B cell (primary cell): ENCODE data around the gene SYNE4. TPM values are rescaled to one million over a fixed set of nuclear protein-coding genes. Genes with fewer than 3 reads are reported as not detected.

ENCODE experiments used
- ATAC-seq: fragments of 200-7000 bp; cut with Tn5 transposase; one replicate; pipeline ENCODE4 v1.10.0; 2021; ENCODE audit warnings: low read depth, mild to moderate bottlenecking, moderate number of reproducible peaks, moderate library complexity
- CTCF ChIA-PET: fragments of 350-600 bp; sonication (Branson Sonifier 250); formaldehyde crosslinking; loops from one replicate; lab custom pipeline; 2021; ENCODE audit warnings: antibody characterized with exemption, inconsistent platforms; lab: Charles Lee
- POLR2A ChIA-PET: fragments of 350-600 bp; sonication (Branson Sonifier 250); formaldehyde crosslinking; loops from one replicate; lab custom pipeline; 2021; ENCODE audit warnings: antibody characterized with exemption; lab: Charles Lee
- DNase-seq: peaks from one replicate; pipeline ENCODE4 v3.0.0; 2013
- H2AFZ ChIP-seq: 2 replicates; pipeline ENCODE4 v1.6.1; 2012; ENCODE audit warnings: mild to moderate bottlenecking, low read depth, low read length; ENCODE audit not compliant: insufficient read depth, poor library complexity, severe bottlenecking
- H3K27ac ChIP-seq, 2 donors: 1 replicate in 1 of 2; 2 replicates in 1 of 2; pipeline ENCODE4 v1.5.1; 2012 to 2013; ENCODE audit warnings: low read length in 2 of 2, mild to moderate bottlenecking in 2 of 2, moderate library complexity in 1 of 2
- H3K27me3 ChIP-seq, 4 experiments: fragments of 200-600 bp in 1 of 4; sonication (generic) in 1 of 4; replicated peaks in 1 of 4; 1 replicate in 2 of 4; 2 replicates in 2 of 4; pipeline versions ENCODE4 v1.6.1 to v1.7.0; 2013 to 2016; ENCODE audit warnings: low read length in 3 of 4, mild to moderate bottlenecking in 2 of 4, mixed read lengths in 1 of 4, moderate library complexity in 1 of 4; ENCODE audit not compliant: insufficient read depth in 4 of 4, control insufficient read depth in 3 of 4; ENCODE audit errors: control extremely low read depth in 1 of 4
- H3K36me3 ChIP-seq, 2 experiments: replicated peaks in 1 of 2; 1 replicate in 1 of 2; 2 replicates in 1 of 2; pipeline versions ENCODE4 v1.6.1 to v1.7.1; 2013; ENCODE audit warnings: low read length in 1 of 2; ENCODE audit not compliant: insufficient read depth in 2 of 2, control insufficient read depth in 1 of 2; ENCODE audit errors: control extremely low read depth in 1 of 2, extremely low read depth in 1 of 2
- H3K4me1 ChIP-seq, 2 donors: fragments of 200-600 bp in 1 of 2; sonication (generic) in 1 of 2; 1 replicate in 1 of 2; 2 replicates in 1 of 2; pipeline versions ENCODE4 v1.5.1 to v1.6.1; 2013 to 2017; ENCODE audit warnings: low read length in 2 of 2; ENCODE audit not compliant: control insufficient read depth in 2 of 2, insufficient read depth in 2 of 2
- H3K4me2 ChIP-seq: replicated peaks from 2 replicates; pipeline ENCODE3; 2012; ENCODE audit warnings: mild to moderate bottlenecking, low read depth, low read length; ENCODE audit not compliant: poor library complexity, severe bottlenecking
- H3K4me3 ChIP-seq, 5 experiments: fragments of 200-600 bp in 1 of 5; sonication (generic) in 1 of 5; 1 replicate in 3 of 5; 2 replicates in 2 of 5; pipeline versions ENCODE4 v1.5.1 to v1.7.0; 2011 to 2016; ENCODE audit warnings: low read length in 4 of 5, mild to moderate bottlenecking in 4 of 5, low read depth in 2 of 5, control low read depth in 1 of 5, moderate library complexity in 1 of 5; ENCODE audit not compliant: insufficient read depth in 1 of 5; ENCODE audit errors: control extremely low read depth in 1 of 5, extremely low read depth in 1 of 5
- H3K79me2 ChIP-seq: fragments of 200-600 bp; sonication (generic); one replicate; pipeline ENCODE4 v1.6.0; 2016; ENCODE audit warnings: low read length; ENCODE audit not compliant: control insufficient read depth, insufficient read depth
- H3K9ac ChIP-seq: fragments of 200-600 bp; sonication (generic); 2 replicates; pipeline ENCODE4 v1.6.1; 2017; ENCODE audit warnings: mild to moderate bottlenecking, low read length, moderate library complexity
- H3K9me3 ChIP-seq, 3 donors: one replicate each; pipeline versions ENCODE4 v1.6.1 to v1.7.1; 2013; ENCODE audit warnings: low read length in 2 of 3; ENCODE audit not compliant: control insufficient read depth in 2 of 3, insufficient read depth in 1 of 3; ENCODE audit errors: control extremely low read depth in 1 of 3
- H4K20me1 ChIP-seq: 2 replicates; pipeline ENCODE4 v1.6.0; 2012; ENCODE audit warnings: mild to moderate bottlenecking, low read length; ENCODE audit not compliant: insufficient read depth, control insufficient read depth, poor library complexity, severe bottlenecking
- H3K27ac Mint-ChIP-seq: one replicate; pipeline ENCODE4 v1.8.0; 2021; ENCODE audit warnings: mixed read lengths
- H3K27me3 Mint-ChIP-seq: one replicate; pipeline ENCODE4 v1.8.0; 2021; ENCODE audit warnings: mixed read lengths
- H3K4me1 Mint-ChIP-seq: one replicate; pipeline ENCODE4 v1.8.0; 2021; ENCODE audit warnings: mixed read lengths
- H3K4me3 Mint-ChIP-seq: one replicate; pipeline ENCODE4 v1.8.0; 2021; ENCODE audit warnings: mixed read lengths
- H3K9me3 Mint-ChIP-seq: one replicate; pipeline ENCODE4 v1.8.0; 2022; ENCODE audit warnings: mixed read lengths; ENCODE audit not compliant: insufficient read depth
- CTCF ChIP-seq: fragments of 200-600 bp; IDR thresholded peaks from one replicate; pipeline ENCODE4 v1.8.0; 2022; ENCODE audit warnings: antibody characterized with exemption, mild to moderate bottlenecking
- EZH2 ChIP-seq: IDR thresholded peaks from 2 replicates; pipeline ENCODE4 v1.6.1; 2012; ENCODE audit warnings: borderline replicate concordance, low read depth, mild to moderate bottlenecking, moderate library complexity, low read length; ENCODE audit not compliant: insufficient read depth, poor library complexity, severe bottlenecking
- WGBS: methylation state at CpG from one replicate; pipeline ENCODE4 v1.1.5; 2013; ENCODE audit warnings: missing lambda C conversion rate; ENCODE audit not compliant: insufficient coverage; 5-methylcytosine and 5-hydroxymethylcytosine counted together
- intact Hi-C: fragments of 100-400 bp; cut with micrococcal nuclease; formaldehyde crosslinking; loops from one replicate; pipeline ENCODE4 v1.10.0; 2022
- polyA plus RNA-seq: library from polyadenylated mRNA; depleted of rRNA; stranded (reverse); fragments of >200 nt; gene quantifications from 2 replicates; pipeline ENCODE4 v1.2.3, GENCODE V29; 2012
- total RNA-seq, 2 donors: library from RNA; stranded (reverse); fragments of 120-200 nt in 1 of 2; gene quantifications; 1 replicate in 1 of 2; 2 replicates in 1 of 2; pipeline versions ENCODE4 v1.2.3 to v1.2.4, GENCODE V29; 2013 to 2022

Gene SYNE4
- total and polyA plus RNA-seq, 2 donors (not counting 1 experiment from before 2014, with no cell fraction given), result 2.3 to 2.4 TPM

- Histone ChIP-seq H2AFZ (peak overlapping the region; percentile 94), H3K27me3 (peaks cover 0 to 18% (median 3%) of the 10 kb centered on the region in 4 experiments), H3K79me2 (no peaks in the 10 kb centered on the region), H3K4me2 (peak overlapping the region; percentile 87), H3K9me3 (peaks cover 0 to 13% (median 0%) of the 10 kb centered on the region in 3 donors), H3K9ac (peak overlapping the region; percentile 67), H4K20me1 (no peaks in the 10 kb centered on the region), H3K36me3 (no peaks in the 10 kb centered on the region), H3K4me3 (peak overlapping the region in 4 of 5 experiments; percentile 44 to 73 (median 55)), H3K4me1 (peaks cover 6 to 12% of the 10 kb centered on the region in 2 donors), H3K27ac (no peak overlapping the region)
- ChIA-PET POLR2A (interaction anchor here (0.7 kb wide), 1 partner anchor 445 kb away, joined by 4 read pairs; no protein-coding TSS in a partner anchor), CTCF (no interaction called here)
- Mint-ChIP-seq H3K4me3 (peak overlapping the region; percentile 95), H3K9me3 (no peaks in the 10 kb centered on the region), H3K4me1 (peaks cover 5% of the 10 kb centered on the region), H3K27me3 (peaks cover 26% of the 10 kb centered on the region), H3K27ac (no peak overlapping the region)
- intact Hi-C loops, result no loop called here
- ATAC-seq, result no peak
- no peak for TF ChIP-seq EZH2
- no peak for TF ChIP-seq CTCF
- 54% methylated on average over 2 of the region's 8 CpGs for WGBS
- no peak for DNase-seq
Observed at GRCh38 chr19:35987571-35987896, 21.1 kb downstream of the SYNE4 start.

DNA sequence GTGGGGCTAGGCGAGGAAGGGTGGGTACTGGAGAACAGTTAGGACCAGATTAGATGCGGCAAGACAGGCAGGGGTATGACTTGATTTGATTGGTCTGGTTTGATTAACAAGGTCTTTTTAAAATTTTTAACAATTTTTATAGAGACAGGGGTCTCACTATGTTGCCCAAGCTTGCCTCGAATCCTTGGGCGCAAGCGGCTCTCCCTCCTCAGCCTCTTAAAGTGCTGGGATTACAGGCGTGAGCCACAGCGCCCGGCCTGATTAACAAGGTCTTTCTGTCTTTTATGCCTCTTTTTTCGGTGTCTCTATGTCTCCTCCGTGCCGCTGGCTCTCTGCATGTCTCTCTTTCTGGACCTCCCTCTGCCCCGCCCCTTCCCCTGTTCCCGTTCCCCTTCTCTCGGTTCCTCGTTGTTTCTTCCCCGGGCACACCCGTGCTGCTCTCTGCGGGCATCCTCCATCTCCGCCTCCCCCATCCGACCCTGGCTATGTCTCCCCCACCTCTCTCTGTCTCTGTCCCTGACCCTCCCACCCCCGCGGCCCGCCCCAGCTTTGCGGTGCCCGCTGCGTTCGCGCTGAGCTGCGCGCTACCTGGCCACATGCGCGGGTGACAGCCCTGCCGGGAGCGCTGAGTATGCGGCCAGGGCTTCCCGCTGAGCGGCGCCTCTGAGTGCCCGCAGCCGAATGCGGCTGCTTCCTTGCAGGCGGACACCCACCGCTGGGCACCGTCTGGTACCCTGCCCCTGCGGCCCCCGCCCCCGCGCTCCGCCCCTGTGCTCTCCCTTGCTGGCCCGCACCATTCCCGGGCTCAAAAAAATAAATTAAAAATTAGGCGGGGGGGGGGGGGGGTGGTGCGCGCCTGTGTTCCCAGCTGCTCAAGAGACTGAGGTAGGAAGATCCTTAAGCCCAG, 21.7 kb downstream of the SYNE4 start:
- no peak overlapping the region for H3K27ac ChIP-seq
- peak overlapping the region; percentile 37 for H3K27ac Mint-ChIP-seq
- H3K79me2 ChIP-seq, result no peaks in the 10 kb centered on the region
- peak overlapping the region; percentile 94 for H2AFZ ChIP-seq
- ChIA-PET POLR2A (interaction anchor here (0.7 kb wide), 1 partner anchor 445 kb away, joined by 4 read pairs; no protein-coding TSS in a partner anchor), CTCF (no interaction called here)
- peaks cover 0 to 13% (median 0%) of the 10 kb centered on the region in 3 donors for H3K9me3 ChIP-seq
- 9% methylated on average over 43 of the region's 54 CpGs for WGBS
- H3K27me3 ChIP-seq, result peaks cover 0 to 18% (median 3%) of the 10 kb centered on the region in 4 experiments
- H3K4me3 Mint-ChIP-seq, result peak overlapping the region; percentile 95
- peaks cover 6 to 12% of the 10 kb centered on the region in 2 donors for H3K4me1 ChIP-seq
- H4K20me1 ChIP-seq, result no peaks in the 10 kb centered on the region
- H3K9me3 Mint-ChIP-seq, result no peaks in the 10 kb centered on the region
- H3K36me3 ChIP-seq, result no peaks in the 10 kb centered on the region
- peak; percentile 85 for ATAC-seq
- peak overlapping the region; percentile 87 for H3K4me2 ChIP-seq
- peak overlapping the region; percentile 67 for H3K9ac ChIP-seq
- H3K27me3 Mint-ChIP-seq, result peaks cover 29% of the 10 kb centered on the region
- DNase-seq, result peak; percentile 62
- peak overlapping the region in 4 of 5 experiments; percentile 44 to 73 (median 55) for H3K4me3 ChIP-seq
- TF ChIP-seq EZH2 (no peak), CTCF (no peak)
- intact Hi-C loops, result no loop called here
- peaks cover 5% of the 10 kb centered on the region for H3K4me1 Mint-ChIP-seq
